ENCODE measurements around the gene SESN3. TPM values are rescaled to one million over a fixed set of nuclear protein-coding genes. Genes with fewer than 3 reads are reported as not detected.

SESN3 gene
- total RNA-seq, 1 donor from 2014 or later, result 130 TPM

- H3K4me3 Mint-ChIP-seq, result no peak overlapping the region
- H3K27me3 Mint-ChIP-seq (ENCODE audit: low read depth), result no peaks in the 10 kb centered on the region
- peaks cover 22% of the 10 kb centered on the region for H3K9me3 Mint-ChIP-seq
- no peak for TF ChIP-seq CTCF (IDR thresholded peaks at IDR 0.05; ENCODE audit: unreplicated experiment)
- H3K27ac Mint-ChIP-seq, result no peak overlapping the region
- peaks cover 4% of the 10 kb centered on the region for H3K36me3 Mint-ChIP-seq
- no peak for DNase-seq (ENCODE audit: low spot score in 2 of 2, unreplicated experiment in 2 of 2)
- peaks cover 4% of the 10 kb centered on the region for H3K4me1 Mint-ChIP-seq
Observed at GRCh38 chr11:95115597-95115996, 115.4 kb downstream of the SESN3 start.

Other genes with a start within 250 kb of the SESN3 start
- not detected in 3 replicates for gene KDM4E, start 205.9 kb downstream of the SESN3 start, total RNA-seq
- gene KDM4F, start 181.8 kb downstream of the SESN3 start, total RNA-seq, result not detected in 3 replicates
- 33.3 to 37.1 TPM (median 35.0 TPM) in 3 replicates for gene SRSF8, start 164.3 kb downstream of the SESN3 start, total RNA-seq
- gene ENDOD1, start 141.4 kb downstream of the SESN3 start, total RNA-seq, result 7.2 to 7.6 TPM (median 7.2 TPM) in 3 replicates